AG04449 (cell line): ENCODE measurements around the gene CETN1.

Experiments used
- CTCF ChIA-PET: fragments of 350-600 bp; formaldehyde crosslinking; extraction: SDS; loops from one replicate; lab custom pipeline; 2021; ENCODE audit warnings: antibody characterized with exemption; lab: Yijun Ruan, JAX
- POLR2A ChIA-PET: fragments of 400-600, 350-600 bp; formaldehyde crosslinking; extraction: SDS; loops from one replicate; lab custom pipeline; 2020; ENCODE audit warnings: antibody characterized with exemption, inconsistent platforms; lab: Yijun Ruan, JAX
- DNase-seq: peaks from one replicate; pipeline ENCODE4 v3.0.0-alpha.2; 2010; ENCODE audit warnings: low read depth, low spot score
- H3K4me3 ChIP-seq: 2 replicates; pipeline ENCODE4 v1.5.1; 2011; ENCODE audit warnings: low read depth, mild to moderate bottlenecking, control low read depth, low read length
- CTCF ChIP-seq: IDR thresholded peaks from one replicate; pipeline ENCODE4 v1.5.1; 2011; ENCODE audit warnings: mild to moderate bottlenecking, moderate library complexity, low read length, control low read depth, inconsistent platforms; ENCODE audit not compliant: insufficient read depth; ENCODE audit errors: missing control alignments

The CETN1 gene

DNA sequence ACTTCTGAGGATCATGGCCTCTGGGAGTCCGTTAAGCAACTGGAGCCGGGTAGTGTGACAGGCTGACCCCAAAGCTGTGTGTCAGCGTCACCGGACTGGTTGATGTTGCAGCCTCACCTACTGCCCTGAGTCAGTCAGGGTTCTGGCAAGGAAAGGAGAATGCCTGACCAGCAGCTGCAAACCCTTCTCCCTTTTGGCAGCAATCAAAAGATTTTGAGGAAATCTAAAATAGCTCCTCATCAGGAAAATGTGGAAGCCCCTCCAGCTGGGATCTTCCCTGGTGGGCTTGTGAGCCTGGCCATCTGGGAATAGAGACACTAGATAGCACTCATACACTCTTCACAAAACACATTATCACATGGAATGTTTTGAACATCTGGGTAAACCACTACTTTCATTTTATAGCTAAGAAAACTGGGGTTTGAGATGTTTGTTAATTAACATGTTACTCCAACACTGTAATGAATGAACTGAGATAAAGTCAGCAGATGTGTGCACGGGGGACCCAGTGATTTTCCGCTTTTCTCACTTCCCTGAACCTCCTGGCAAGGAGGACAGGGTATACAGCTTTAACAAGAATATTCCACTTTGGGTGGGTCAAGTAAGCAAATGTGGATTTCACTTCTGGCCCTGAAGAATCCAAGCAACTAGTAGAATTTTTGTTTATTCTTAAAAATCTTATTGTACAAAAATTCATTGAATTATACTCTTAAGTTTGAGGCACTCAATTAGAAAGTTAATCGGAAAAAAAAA, 41.3 kb downstream of the CETN1 start:
- no peak for TF ChIP-seq CTCF
- no peak for DNase-seq
- H3K4me3 ChIP-seq, result no peak overlapping the region
- ChIA-PET CTCF (interaction anchor here (0.9 to 13.7 kb wide), 7 partner anchors 11 to 341 kb away, joined by 3 to 448 read pairs (median 39); no protein-coding TSS in a partner anchor), POLR2A (no interaction called here)

- ChIA-PET POLR2A (no interaction called here), CTCF (interaction anchor here (0.7 to 13.7 kb wide), 11 partner anchors 10 to 340 kb away, joined by 3 to 448 read pairs (median 24); partner anchors contain the start of gene TYMS)
- H3K4me3 ChIP-seq, result no peak overlapping the region
- TF ChIP-seq CTCF, result no peak
- DNase-seq, result no peak
These were observed 42.1 kb downstream of the CETN1 start for GRCh38 chr18:622289-622688.

- ChIA-PET POLR2A (no interaction called here), CTCF (interaction anchor here (0.6 to 13.7 kb wide), 67 partner anchors 8 to 388 kb away, joined by 3 to 448 read pairs (median 4); partner anchors contain the start of genes ENOSF1, THOC1 and TYMS)
- no peak overlapping the region for H3K4me3 ChIP-seq
- TF ChIP-seq CTCF, result peak; percentile 72
- peak; percentile 7 for DNase-seq
These were observed 43.8 kb downstream of the CETN1 start for GRCh38 chr18:623761-624620.

- DNase-seq, result no peak
- POLR2A ChIA-PET, result no interaction called here
- TF ChIP-seq CTCF, result no peak
- CTCF ChIA-PET, result interaction anchor here (1.1 to 13.7 kb wide), 7 partner anchors 9 to 334 kb away, joined by 3 to 448 read pairs (median 9); partner anchors contain the start of gene TYMS
- no peak overlapping the region for H3K4me3 ChIP-seq
These were observed 47.1 kb downstream of the CETN1 start for GRCh38 chr18:627231-627630.

DNA sequence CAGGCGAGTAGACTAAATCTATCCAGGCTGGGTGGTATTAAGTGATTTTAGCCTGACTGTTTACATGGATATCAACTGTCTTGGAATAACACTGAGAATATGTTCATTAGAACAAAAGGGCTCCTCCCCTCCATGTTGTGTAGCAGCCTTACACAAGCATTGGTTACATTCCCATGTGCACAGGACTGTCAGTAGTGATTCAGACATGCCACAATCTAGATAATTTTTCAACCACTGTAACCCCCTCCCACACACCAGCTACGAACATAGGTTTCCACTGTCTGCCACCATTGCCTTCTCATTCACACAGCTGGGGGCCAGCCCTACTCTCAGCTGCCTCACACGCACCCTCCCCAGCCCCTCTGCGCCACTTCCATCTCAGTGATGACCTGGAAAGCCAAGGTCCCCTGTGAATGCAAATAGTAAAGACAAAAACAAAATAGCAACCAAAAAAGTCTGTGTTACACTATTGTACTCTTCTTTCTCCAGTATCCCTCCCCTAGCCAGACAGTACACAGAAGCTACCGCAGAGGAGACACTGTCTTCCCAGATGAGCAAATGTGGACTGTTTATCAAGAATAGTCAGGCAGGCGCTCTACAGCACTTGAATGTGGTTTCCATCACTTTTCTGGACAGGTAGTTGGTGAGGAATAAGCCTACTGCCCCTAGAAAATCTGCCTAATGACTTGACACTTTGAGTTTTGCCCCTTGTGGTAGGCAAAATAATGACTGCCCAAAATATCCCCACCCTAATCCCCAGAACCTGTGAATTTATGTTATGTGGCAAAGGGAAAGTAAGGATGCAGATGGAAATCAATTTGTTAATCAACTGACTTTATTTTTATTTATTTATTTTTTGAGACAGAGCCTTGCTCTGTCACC, 49.3 kb downstream of the CETN1 start:
- ChIA-PET CTCF (interaction anchor here (1.7 to 13.7 kb wide), 3 partner anchors 203 to 336 kb away, joined by 6 to 448 read pairs (median 15); no protein-coding TSS in a partner anchor), POLR2A (no interaction called here)
- DNase-seq, result no peak
- no peak overlapping the region for H3K4me3 ChIP-seq
- no peak for TF ChIP-seq CTCF
